Right lobe of liver (tissue), 6 donors: ENCODE data around the gene KLHL9. TPM values are rescaled to one million over a fixed set of nuclear protein-coding genes. Genes with fewer than 3 reads are reported as not detected.

Source experiments
- ATAC-seq, 4 donors: fragments of 200-7000 bp; cut with Tn5 transposase; one replicate each; pipeline ENCODE4 v1.9.1; 2020; ENCODE audit warnings: mild to moderate bottlenecking in 4 of 4, moderate library complexity in 4 of 4
- DNase-seq, 3 donors: peaks; one replicate each; pipeline ENCODE4 v3.0.0-alpha.2; 2020
- H3K27ac ChIP-seq, 3 donors: fragments of 200-600 bp; one replicate each; pipeline ENCODE4 v1.8.0; 2022
- H3K27me3 ChIP-seq, 2 donors: fragments of 200-600 bp; one replicate each; pipeline ENCODE4 v1.8.0; 2022
- H3K36me3 ChIP-seq, 4 donors: fragments of 200-600 bp; sonication (generic) in 1 of 4; one replicate each; pipeline versions ENCODE4 v1.5.1 to v1.8.0; 2017 to 2022; ENCODE audit warnings: control low read depth in 1 of 4
- H3K4me1 ChIP-seq, 4 donors: fragments of 200-600 bp; sonication (generic) in 1 of 4; one replicate each; pipeline versions ENCODE4 v1.5.1 to v1.8.0; 2017 to 2022; ENCODE audit warnings: control low read depth in 1 of 4
- H3K4me3 ChIP-seq, 3 donors: fragments of 200-600 bp; one replicate each; pipeline ENCODE4 v1.8.0; 2022
- H3K9me3 ChIP-seq, 4 donors: fragments of 200-600 bp; sonication (generic) in 1 of 4; one replicate each; pipeline versions ENCODE4 v1.5.1 to v1.8.0; 2017 to 2022; ENCODE audit warnings: control low read depth in 1 of 4
- CTCF ChIP-seq, 4 donors: fragments of 200-600 bp in 3 of 4; fragments of 450-650 bp in 1 of 4; IDR thresholded peaks; one replicate each; pipeline versions ENCODE4 v1.5.1 to v1.8.0; 2016 to 2022; ENCODE audit warnings: antibody characterized with exemption in 4 of 4, mild to moderate bottlenecking in 2 of 4
- POLR2A ChIP-seq: fragments of 450-650 bp; IDR thresholded peaks from one replicate; pipeline ENCODE4 v1.6.1; 2017; ENCODE audit warnings: antibody characterized with exemption, mild to moderate bottlenecking
- WGBS: methylation state at CpG from one replicate; pipeline ENCODE4 v1.1.6; 2018; ENCODE audit warnings: low coverage, low lambda C conversion rate; ENCODE audit not compliant: insufficient coverage; ENCODE audit errors: missing lambda C conversion rate; 5-methylcytosine and 5-hydroxymethylcytosine counted together
- intact Hi-C, 2 donors: fragments of 100-400 bp; cut with DNase I; formaldehyde crosslinking; loops; one replicate each; pipeline versions ENCODE4 v1.11.2 to v1.14.1; 2022
- total RNA-seq, 6 experiments: library from RNA; depleted of rRNA in 2 of 6; stranded (reverse); fragments of >200 nt in 2 of 6; fragmentation: NEBNext Ultra II Directional in 3 of 6; extraction: Animal tissue kit (Norgen Biotek cat#: 25700) in 3 of 6; gene quantifications; one replicate each; pipeline versions ENCODE4 v1.1.0 to v1.2.4, GENCODE V29; 2016 to 2023
- donor health status: DM: no; HTN: yes; CAD: no.
- donor health status: DM: no; HTN: no; CAD: no.
- donor health status: DM: no; HTN: no; CAD: no.
- donor health status: DM: no; HTN: yes; CAD: no.
- donor health status: DM: no; HTN: yes; CAD: no.

The KLHL9 gene
- total RNA-seq, 6 experiments from 2014 or later, result 5.9 to 11.7 (median 8.7) TPM

- H3K27ac ChIP-seq, result no peak overlapping the region
- H3K4me1 ChIP-seq, result no peaks in the 10 kb centered on the region
- no peak for TF ChIP-seq CTCF (IDR thresholded peaks at IDR 0.05)
- no peak for TF ChIP-seq POLR2A
- no peaks in the 10 kb centered on the region for H3K27me3 ChIP-seq
- H3K36me3 ChIP-seq, result no peaks in the 10 kb centered on the region
- no peaks in the 10 kb centered on the region for H3K9me3 ChIP-seq
- intact Hi-C loops, result no loop called here
- no peak overlapping the region for H3K4me3 ChIP-seq
- no peak for ATAC-seq
- no peak for DNase-seq
- WGBS, result 29% methylated on average over 6 of the region's 6 CpGs
Observed at GRCh38 chr9:21294904-21295538, 40.2 kb downstream of the KLHL9 start.

GRCh38 chr9:21294364-21294774, 40.8 kb downstream of the KLHL9 start:
- H3K36me3 ChIP-seq, result no peaks in the 10 kb centered on the region
- no peak overlapping the region for H3K27ac ChIP-seq
- H3K4me1 ChIP-seq, result no peaks in the 10 kb centered on the region
- H3K4me3 ChIP-seq, result no peak overlapping the region
- no CpG with 5 or more reads among the region's 1 CpG for WGBS
- intact Hi-C loops, result no loop called here
- no peak for TF ChIP-seq POLR2A
- TF ChIP-seq CTCF (IDR thresholded peaks at IDR 0.05), result no peak
- no peak for DNase-seq
- H3K27me3 ChIP-seq, result no peaks in the 10 kb centered on the region
- no peaks in the 10 kb centered on the region for H3K9me3 ChIP-seq
- peak in 1 of 4 donors; percentile 73 for ATAC-seq

- Histone ChIP-seq H3K4me3 (no peak overlapping the region), H3K27ac (no peak overlapping the region), H3K4me1 (no peaks in the 10 kb centered on the region), H3K36me3 (no peaks in the 10 kb centered on the region), H3K9me3 (no peaks in the 10 kb centered on the region), H3K27me3 (no peaks in the 10 kb centered on the region)
- intact Hi-C loops, result no loop called here
- ATAC-seq, result no peak
- WGBS, result 18% methylated on average over 2 of the region's 2 CpGs
- DNase-seq, result no peak
- no peak for TF ChIP-seq POLR2A
- TF ChIP-seq CTCF (IDR thresholded peaks at IDR 0.05), result no peak
Observed at GRCh38 chr9:21289848-21290247, 45.4 kb downstream of the KLHL9 start.

DNA sequence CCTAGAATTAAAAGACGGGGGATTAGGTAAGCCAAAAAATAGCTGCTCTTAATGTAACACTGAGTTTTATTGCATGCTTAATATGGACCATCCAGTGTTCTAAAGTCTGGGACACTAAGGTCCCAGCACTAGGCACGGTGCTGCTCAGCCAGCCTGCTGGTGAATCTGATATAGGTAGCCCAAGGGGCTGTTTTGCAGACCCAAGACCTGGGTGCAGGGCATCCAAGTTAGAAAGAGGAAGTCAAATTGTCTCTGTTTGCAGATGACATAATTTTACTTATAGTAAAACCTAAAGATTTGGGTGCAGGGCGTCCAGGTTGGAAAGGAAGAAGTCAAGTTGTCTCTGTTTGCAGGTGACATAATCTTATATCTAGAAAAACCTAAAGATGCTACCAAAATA, 47.9 kb downstream of the KLHL9 start:
- Histone ChIP-seq H3K9me3 (no peaks in the 10 kb centered on the region), H3K4me3 (no peak overlapping the region), H3K4me1 (no peaks in the 10 kb centered on the region), H3K27me3 (no peaks in the 10 kb centered on the region), H3K36me3 (no peaks in the 10 kb centered on the region), H3K27ac (no peak overlapping the region)
- no peak for DNase-seq
- no peak for ATAC-seq
- intact Hi-C loops, result no loop called here
- 30% methylated on average over 3 of the region's 3 CpGs for WGBS
- TF ChIP-seq CTCF (IDR thresholded peaks at IDR 0.05) (no peak), POLR2A (no peak)

- DNase-seq, result no peak
- 41% methylated on average over 5 of the region's 5 CpGs for WGBS
- intact Hi-C loops, result no loop called here
- TF ChIP-seq POLR2A (no peak), CTCF (IDR thresholded peaks at IDR 0.05) (no peak)
- no peaks in the 10 kb centered on the region for H3K9me3 ChIP-seq
- ATAC-seq, result no peak
- H3K4me3 ChIP-seq, result no peak overlapping the region
- no peaks in the 10 kb centered on the region for H3K36me3 ChIP-seq
- H3K4me1 ChIP-seq, result no peaks in the 10 kb centered on the region
- no peak overlapping the region for H3K27ac ChIP-seq
- H3K27me3 ChIP-seq, result no peaks in the 10 kb centered on the region
Observed at GRCh38 chr9:21286659-21287058, 48.5 kb downstream of the KLHL9 start.
